A204.1 (cell line): Measurements from ENCODE around the gene UNC13B.

ENCODE experiments used
- FAIRE-seq: peaks from 2 replicates; lab custom pipeline; 2012; peaks lifted over from hg19 to GRCh38; lab: Jason Lieb, UNC

The UNC13B gene

DNA sequence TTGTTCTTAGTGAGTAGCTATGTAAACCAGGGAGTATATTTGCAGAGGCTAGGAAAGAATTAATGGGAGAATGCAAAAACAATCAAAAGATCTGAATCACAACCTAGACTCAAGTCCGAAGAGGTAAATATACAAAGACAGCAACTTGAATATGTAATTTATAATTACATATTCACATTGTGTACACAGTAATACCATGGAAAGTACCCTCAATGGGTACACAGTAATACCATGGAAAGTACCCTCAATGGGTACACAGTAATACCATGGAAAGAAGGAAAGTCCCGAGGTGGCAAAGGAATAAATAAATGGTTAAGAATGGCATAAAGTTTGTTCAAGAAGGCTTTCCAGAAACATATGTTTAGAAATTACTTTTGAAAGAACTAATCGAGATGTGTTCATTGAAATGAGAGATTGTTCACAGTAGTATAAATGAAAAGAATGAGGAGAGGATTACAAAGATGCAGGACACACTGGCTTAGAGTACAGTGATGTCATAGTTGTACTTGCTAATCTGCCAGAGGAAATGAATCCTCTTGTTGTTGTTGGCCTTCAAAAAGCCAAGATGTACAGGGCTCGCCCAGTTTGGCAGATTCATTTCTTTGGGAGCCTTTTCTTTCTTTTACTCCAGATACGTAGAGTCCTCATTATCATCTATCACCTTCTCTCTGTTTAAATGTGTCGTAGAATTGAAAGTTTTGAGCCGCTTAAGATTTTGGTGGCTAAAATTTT, 116.0 kb downstream of the UNC13B start:
- FAIRE-seq = no peak

GRCh38 chr9:35279946-35280345, 118.1 kb downstream of the UNC13B start:
- no peak for FAIRE-seq

DNA sequence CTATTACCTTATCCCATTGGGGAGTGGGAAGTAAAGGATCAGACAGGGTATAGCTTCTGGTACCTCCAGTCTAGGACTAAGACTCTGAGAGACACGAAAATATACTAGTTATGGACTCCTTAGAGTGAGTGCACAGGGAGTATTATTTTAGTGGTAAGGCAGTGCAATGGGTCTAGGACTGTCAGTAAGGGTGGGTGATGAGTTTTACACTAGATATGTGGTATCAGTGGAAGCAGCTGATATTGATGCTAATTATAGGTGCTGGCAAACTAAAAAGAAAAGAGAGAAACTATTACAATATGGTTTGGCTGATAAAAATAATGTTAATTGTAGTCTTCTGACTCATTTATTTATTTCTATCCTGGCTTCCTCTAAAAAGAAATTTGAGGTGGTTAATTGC, 118.6 kb downstream of the UNC13B start:
- no peak for FAIRE-seq

DNA sequence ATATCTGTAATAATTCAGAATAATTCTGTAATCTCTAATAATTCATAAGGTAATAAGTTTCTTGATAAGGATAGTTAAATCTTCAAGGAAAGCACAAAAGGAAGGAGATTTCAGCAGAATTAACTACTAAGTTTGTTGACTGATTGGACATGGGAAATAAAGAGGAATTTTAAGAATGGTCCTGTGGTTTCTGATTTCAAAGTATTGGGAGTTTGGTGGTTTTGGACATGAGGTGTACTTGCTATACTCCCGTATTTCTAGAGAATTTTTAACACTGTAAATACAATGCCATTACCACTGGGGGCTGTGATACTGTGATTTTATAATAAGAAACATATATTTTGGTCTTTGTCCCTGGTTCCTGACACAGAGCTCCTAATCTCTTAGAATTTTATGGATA, 123.9 kb downstream of the UNC13B start:
- no peak for FAIRE-seq

DNA sequence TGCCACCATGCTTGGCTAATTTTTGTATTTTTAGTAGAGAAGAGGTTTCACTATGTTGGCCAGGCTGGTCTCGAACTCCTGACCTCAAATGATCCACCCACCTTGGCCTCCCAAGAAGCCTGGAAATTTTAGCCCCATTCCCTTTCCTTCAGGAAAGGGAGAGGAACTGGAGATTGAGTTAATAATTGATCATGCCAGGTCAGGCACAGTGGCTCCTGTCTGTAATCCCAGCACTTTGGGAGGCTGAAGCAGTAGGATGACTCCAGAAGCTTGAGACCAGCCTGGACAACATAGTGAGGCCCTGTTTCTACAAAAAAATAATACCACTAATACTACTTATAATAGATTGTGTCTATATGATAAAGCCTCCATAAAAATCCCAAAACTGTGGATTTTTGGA, 124.6 kb downstream of the UNC13B start:
- no peak for FAIRE-seq

DNA sequence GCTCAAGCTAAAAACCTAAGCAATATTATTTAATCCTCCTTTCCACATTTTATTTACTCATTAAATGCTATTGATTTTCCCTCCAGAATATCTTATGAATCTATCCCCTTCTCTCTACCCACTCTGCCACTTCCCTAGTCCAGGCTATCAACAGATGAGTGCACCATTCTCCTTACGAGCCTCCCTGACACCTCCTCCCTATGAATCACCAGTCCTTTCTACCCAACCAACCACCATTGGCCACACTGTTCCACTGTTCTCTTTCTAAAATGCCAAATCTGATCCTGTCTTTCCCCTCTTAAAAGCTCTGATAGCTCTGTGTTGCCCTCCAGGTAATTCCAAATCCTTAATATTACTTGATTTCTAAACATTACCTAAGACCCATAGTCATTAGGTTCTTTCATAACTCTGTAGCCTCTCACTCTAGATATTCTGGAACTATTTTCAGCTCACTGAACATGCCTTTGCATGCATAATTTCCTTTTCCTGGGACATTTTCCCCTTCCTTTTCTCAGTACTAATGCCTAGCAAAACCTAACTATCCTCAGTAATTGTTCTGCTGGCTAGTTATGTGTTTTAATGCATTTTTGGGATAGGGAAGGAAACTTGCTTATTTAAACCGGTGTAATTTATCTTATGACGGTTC, 126.3 kb downstream of the UNC13B start:
- no peak for FAIRE-seq

DNA sequence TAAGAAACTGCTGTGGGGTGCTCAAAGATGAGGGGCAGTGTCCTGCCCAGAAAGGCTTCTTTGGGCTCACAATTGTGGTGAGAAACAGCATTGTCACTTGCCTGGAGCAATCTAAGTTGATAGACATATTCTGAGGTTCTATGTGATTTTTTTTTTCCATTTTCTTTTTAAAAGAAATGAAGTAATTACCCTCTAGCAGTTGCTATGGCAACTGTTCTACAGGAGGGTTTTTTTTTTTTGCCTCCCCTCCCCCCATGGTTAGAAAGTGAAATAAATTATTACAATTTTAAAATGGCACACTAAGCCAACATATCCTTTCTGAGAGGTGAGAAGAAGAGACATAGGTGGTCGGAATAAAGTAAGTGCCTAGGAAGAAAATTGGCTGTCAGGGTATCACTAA, 127.0 kb downstream of the UNC13B start:
- FAIRE-seq = no peak

DNA sequence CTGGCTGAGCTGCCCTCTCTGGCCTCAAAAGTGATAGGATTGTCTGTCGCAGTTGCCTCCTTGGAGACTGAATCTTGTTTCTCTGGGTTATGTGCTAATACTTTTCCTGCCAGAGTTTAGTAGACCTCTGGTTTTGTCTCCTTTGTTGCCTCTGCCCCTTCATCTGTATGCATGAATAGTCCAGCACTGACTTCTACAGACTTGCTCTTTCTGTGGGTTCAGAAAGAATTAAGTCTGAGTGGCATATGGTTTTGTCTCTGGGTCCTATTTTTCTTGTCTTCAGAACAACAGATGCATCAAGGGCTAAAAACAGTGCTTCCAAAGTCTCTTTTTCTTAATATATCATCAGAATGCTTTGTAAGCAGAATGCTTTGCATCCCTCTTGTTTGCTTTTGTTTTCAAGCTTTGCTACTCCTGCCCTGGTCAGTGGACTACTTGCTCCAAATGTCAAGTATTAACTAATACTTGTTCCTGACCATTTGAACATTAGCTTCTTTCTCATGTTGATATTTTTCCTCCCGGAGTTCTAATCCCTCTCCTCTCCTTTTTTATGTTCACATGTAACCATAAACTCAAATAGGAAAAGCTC, 131.7 kb downstream of the UNC13B start:
- no peak for FAIRE-seq

- FAIRE-seq = no peak
These were observed 132.3 kb downstream of the UNC13B start for GRCh38 chr9:35294066-35294465.

GRCh38 chr9:35294556-35294955, 132.7 kb downstream of the UNC13B start:
- FAIRE-seq = no peak

DNA sequence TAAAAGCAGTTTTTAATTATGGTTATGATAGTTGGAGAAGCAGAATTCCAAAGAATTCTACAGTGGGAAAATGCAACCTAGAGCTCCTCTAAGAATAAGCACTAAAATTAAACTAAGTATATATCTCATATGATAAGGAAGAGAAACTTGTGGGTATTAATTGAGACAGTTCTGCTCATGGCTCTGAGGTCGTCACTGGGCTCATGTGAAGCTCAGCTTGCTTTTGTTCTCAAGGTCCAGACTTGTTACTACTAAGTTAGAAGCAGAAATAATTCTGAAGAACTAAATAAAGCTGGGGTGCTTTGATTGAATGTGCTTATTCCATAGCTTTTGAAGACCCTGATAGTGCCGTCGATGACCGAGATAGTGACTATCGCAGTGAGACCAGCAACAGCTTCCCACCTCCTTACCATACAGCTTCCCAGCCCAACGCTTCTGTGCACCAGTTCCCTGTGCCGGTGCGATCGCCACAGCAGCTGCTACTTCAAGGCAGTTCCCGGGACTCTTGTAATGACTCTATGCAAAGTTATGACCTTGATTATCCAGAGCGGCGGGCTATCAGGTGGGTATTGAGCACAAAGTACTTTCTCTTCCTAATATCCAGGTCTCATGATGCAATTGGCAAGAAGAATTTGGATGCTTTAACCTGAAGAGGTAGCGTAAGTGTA, 133.7 kb downstream of the UNC13B start:
- FAIRE-seq = no peak

DNA sequence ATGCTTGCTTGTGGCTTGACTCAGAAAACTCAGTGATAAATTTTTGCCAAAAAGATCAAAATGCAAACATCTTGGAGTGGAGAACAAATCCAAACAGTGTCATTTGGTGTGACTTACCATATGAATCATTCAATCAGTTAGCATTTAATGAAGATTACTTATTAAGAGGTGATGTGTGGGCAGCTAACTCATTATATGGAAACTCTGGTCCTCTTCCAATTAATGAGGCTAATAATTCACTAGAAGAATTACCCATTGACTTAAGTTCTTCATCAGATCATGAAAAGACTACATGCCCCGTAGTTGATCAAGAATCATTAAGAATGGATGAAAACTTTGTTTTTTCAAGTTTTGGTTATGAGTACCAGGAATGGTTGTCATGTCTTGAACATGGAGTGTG, 141.8 kb downstream of the UNC13B start:
- FAIRE-seq = no peak

- no peak for FAIRE-seq
These were observed 144.5 kb downstream of the UNC13B start for GRCh38 chr9:35306283-35306682.

- no peak for FAIRE-seq
These were observed 146.5 kb downstream of the UNC13B start for GRCh38 chr9:35308316-35308715.

DNA sequence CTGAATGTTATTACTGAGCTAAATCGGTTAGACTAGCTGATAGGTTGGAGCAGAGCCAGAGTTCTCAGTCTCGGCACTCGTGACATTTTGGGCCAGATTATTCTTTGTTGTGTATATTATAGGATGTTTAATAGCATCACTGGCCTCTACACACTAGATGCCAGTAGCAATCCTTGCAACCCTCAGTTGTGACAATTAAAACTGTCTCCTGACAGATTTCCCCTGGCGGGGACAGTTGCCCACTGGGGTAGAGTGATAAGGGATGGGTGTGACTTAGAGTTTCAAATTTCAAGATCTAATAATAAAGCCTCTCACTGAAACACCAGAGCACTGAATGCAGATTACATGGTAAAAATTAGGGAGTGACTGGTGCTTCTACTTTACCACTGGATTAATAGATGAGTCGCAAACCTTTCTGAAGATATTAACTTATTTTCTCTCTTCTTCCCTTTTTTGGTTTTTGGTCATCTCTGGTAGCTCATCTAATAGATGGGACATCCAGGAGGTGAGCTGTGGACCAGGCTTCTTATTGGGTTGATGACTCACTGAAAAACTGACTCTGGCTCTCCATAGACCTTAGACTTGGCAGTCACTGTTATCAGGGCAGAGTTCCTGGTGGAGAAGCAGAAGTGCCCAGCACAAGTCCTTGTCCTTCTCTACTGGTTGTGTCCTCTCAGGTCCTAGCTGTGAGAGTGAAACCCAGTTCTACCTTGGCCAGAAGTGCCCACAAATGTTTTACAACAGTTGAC, 150.3 kb downstream of the UNC13B start:
- FAIRE-seq = no peak

DNA sequence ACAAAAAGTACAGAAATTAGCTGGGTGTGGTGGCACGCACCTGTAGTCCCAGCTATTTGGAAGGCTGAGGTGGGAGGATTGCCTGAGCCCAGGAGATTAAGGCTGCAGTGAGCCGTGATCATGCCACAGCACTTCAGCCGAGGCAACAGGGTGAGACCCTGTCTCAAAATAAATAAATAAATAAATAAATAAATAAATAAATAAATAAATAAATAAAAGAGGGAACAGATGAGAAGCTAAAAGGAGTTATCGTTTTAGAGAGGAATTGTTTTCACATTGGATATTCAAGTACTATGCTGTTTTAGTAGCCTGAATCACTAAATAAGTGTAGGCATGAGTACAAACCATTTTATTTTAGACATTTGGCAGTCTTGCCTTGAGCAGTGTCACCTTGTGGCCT, 151.7 kb downstream of the UNC13B start:
- no peak for FAIRE-seq

DNA sequence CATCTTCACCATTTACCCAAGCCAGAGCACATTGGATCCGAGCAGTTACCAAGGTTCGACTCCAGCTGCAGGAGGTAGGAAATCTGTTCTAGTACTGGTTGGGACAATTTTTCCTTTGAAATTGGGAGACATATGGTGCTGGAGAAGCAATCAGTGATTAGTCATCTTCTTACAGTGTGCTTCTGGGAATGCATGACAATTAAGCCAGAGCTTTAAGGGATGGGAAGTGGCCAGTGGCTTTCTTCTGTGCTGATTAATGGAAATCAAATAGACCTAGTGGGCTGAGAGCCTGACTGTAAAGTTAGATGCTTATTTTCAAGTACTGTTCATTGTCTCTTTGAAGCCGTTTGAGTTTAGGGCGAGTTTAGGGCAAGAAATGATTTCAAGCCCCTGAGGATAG, 152.1 kb downstream of the UNC13B start:
- no peak for FAIRE-seq

DNA sequence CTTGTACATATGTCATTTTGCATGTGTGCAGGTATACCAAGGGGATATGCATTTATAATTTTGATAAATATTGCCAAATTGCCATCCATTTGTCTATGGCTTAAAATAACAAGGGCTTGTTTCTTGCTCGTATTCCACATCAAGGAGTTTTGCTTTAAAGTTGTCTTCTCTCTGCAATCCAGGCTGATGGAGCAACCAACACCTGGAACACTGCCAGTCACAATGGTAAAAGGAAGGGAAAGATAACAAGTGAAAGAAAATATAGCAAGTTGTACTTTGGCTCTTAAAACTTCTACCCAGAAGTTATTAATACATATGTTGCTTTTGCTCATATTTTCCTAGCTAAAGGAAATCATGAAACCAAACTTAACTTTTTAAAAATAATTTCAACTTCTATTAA, 156.9 kb downstream of the UNC13B start:
- no peak for FAIRE-seq

DNA sequence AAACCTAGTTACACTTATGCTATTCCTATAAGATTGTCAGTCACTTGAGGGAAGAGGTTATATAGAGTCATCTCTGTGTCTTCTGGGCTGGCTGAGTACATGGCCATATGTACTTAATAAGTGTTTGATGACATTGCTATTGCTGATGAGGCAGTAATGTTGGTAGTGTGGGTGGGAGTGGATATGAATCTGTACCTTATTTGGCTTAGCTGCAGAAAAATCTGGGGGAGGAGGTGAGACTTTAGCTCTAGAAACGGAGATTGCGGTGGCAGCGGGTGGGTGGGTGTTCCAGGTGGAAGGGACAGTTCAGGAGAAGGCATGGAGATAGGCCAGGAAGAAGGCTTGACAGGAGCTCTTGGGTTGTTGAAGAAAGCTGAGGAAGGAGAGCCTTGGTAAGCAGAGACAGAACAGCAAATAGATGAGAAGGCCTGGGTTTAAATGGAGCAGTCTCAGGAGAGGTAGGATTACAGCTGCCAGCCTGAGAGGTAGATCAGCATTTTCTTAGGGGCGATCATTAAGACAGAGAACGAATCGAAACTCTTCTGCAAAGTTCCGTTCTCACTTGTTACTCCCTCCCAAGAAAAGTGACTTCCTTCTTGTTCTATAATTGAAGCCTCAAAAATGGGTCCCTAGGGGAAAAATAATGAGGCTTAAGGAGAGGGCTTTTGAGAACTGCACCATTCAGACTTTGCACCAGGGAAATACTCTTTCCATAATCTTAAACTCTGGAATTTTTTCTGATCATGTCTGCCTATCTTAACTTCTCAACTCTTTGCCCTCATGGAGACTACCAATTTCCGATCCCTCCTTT, 160.5 kb downstream of the UNC13B start:
- no peak for FAIRE-seq

GRCh38 chr9:35324966-35325365, 163.2 kb downstream of the UNC13B start:
- no peak for FAIRE-seq

- no peak for FAIRE-seq
These were observed 171.7 kb downstream of the UNC13B start for GRCh38 chr9:35333551-35333950.

DNA sequence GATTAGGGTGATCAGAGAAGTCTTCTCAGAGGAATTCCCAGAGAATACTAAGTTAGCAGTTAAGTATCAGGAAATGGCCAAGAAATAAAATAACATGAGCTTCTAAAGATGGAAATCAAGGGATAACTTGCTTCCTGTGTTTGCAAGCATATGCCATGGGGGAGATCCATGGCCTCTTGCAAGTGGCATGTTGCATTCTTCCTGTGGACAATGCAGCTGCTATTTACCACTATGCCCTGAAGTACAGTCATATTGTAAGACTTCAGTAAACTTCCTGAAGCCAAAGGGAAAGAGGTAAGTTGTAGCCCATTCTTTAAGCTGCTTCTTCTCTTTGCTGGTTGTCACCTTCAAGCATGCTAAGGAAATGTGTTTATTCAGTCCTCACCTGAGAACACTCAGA, 173.4 kb downstream of the UNC13B start:
- FAIRE-seq = no peak
